Stimulated activated CD8-positive, alpha-beta memory T cell treated with anti-CD3 and anti-CD28 coated beads, Interleukin-12 subunit alpha, Interleukin-12 subunit beta, amount 100 ng/mL, for 1 hour (primary cell): ENCODE results near the gene SEC22A.

Experiments
- DNase-seq: peaks from one replicate; pipeline ENCODE4 v3.0.0-alpha.2; 2020; ENCODE audit warnings: low read depth

SEC22A gene

DNA sequence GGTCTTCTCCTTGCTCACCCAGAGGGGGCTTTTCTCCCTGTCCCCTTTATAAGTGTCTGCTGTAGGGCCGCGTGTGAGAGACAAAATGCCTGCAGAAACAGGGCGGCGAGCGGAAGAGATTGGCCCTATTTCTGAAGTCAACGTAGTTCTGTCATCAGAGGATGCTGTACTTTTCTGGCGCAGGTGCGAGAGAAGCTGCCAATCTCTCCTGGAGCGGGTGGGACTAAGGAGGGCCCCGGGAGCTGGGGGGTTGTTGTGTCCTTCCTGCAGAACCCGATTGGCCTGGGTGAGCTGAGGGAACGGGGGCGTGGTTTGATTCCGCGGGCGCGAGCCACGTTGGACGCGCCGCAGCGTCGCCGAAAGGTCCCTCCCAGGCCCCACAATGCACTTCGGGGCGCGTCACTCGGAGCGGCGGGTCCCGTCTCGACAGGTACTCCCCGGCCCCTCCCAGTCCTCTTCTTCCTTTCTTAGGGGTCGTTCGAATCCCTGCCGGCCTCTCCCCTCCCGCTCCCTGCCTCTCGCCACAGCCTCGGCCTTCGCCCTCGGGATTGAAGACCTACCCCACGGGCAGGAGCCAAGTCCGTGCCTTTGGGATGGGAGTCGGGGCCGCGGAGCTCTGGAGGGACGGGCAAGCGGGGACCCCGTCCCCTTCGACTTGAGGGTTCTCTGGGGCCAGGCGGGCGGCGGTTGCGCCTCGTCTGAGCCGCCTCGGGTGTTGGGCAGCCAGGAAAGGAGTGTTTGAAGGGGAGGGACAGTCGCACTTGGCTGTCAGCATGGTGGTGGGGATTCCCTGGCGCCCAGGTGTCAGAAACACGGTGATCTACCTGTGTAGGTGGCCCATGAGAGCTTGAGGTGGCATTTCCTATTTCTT is at the start of gene SEC22A:
Gene SEC22A (plus strand): TSS at position 387 of the 871 bp plus-strand sequence. CDS start 7,275 bp downstream, outside the sequence.
- peak; percentile 92 for DNase-seq

DNA sequence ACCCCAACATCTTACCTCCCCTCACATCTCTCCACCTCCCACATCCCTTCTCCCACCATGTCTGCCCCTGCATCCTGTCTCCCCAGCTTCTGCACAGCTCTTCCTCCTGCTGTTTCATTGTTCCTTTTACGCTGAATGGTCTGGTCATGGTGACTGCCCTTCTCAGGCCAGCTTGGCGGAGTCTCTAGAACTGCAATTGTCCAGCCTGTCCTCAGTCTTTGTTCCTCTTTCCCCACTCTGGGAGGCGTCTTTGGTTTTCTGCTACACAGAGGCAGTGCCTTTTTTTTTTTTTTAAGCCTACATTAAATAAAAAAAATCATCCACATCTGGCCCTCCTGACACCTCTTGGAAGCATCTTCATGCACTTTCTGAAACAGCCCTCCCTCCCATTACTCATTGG is 49.1 kb upstream of the SEC22A start:
- no peak for DNase-seq

DNA sequence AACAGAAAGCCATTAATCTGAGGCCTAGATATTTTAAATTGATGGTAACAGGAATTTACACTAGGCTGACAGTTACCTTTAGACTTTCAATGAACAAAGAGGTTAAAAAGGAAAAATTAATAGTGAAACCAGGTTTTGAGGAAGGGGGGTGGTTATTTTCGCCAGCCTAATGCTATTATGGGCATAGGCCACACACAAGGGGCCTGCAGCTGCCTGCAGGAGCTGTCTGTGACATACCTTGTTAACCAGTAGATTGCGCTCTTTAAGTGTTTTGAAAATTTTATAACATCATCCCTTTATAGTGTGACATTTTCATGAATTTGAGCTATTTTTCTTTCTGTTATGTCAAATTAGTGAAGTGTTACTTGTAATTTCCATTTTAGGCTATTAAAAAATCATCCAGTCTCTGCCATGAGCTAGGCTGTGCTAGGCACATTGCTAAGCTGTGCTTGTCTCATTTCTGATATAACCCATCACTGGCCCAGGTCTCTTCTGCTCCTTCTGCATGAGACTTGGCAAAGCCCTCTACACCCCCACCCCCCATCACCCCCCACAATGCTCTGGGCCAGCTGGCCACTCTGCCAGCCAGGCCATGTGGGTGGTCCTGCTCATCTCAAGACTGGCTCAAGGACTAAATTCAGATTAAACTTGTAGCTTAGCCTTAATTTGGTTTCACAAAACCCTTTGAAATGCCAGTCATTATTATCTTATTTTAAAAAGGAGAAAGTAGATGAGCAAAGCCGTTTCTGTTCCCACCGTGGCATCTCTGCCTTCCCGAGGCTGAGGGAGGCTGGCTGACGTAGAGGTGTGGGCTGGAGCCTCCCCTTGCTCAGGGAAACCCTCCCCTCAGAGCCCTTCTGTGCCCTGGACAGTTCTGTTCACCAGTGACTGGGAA is 48.4 kb upstream of the SEC22A start:
- no peak for DNase-seq

GRCh38 chr3:123154020-123154985 is 47.4 kb upstream of the SEC22A start:
- DNase-seq, result no peak

DNA sequence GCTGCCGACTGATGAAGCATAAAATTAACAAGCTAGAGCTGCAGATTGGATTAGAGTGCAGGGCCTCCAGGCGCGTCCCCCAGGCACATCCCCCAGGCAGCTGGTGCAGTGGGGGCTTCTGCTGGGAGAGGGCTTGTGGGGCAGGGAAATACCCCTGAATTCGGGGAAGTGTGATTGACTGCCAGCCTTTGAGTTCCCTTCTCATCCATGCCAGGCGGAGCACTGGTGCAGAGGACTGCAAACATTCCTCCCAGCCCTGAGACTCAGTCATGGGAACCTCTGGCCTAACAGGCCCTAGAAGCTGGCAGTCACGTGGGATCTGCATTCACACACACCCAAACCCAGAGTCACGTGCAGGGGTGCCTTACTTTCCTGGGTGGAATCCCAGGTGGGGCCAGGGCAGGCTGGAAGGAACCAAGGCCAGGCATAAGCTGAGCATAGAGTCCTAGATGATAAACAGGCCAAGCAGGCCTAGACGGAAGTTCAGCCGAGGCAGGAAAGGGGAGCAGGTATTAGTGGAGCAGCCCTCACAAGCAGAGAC is 46.2 kb upstream of the SEC22A start:
- no peak for DNase-seq

- no peak for DNase-seq
These were observed 45.3 kb upstream of the SEC22A start for GRCh38 chr3:123156276-123156995.

- no peak for DNase-seq
These were observed 44.5 kb upstream of the SEC22A start for GRCh38 chr3:123157209-123157597.

GRCh38 chr3:123157598-123158287 is 44.0 kb upstream of the SEC22A start:
- DNase-seq, result no peak

DNA sequence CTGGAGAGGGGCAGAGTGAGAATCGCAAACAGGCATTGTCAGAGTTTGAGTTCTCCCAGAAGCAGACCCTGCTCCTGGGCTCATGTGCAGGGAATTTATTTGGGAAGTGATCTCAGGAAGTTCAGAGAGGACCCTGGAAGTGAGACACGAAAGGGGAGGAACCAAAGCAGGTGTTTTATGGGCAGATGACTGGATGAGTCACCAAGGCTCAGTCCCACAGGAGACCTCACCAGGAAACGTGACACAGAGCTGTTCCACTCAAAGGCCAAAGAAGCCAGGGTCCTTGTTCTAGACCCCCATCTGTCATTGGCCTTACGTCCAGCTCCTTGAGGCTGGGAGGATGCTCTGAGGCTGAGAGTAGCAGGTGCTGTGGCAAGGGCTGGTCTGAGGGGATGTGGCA is 43.4 kb upstream of the SEC22A start:
- DNase-seq, result no peak

DNA sequence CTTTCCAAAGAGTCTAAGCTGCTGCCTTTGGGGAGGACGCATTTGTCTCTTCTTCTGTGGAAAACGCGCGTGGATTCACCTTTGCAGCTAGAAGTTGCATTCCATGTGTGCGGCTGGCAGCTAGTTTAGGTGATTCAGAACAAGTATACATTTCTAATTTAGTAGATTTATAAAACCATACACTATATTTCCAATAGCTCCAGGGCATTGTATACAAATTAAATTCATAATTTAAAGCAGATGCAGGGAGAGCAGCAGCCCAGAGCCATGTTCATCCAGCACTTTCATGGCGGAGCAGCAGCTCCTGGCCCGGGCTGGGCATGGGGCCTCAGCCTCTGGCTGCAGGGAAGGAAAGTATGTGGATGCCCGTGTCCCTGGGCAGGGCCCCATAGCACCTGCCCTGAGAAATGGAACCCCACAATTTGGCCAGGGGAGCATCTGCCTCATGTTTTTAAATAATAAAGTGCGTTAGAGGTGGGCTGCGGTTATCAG is 42.8 kb upstream of the SEC22A start:
- no peak for DNase-seq

DNA sequence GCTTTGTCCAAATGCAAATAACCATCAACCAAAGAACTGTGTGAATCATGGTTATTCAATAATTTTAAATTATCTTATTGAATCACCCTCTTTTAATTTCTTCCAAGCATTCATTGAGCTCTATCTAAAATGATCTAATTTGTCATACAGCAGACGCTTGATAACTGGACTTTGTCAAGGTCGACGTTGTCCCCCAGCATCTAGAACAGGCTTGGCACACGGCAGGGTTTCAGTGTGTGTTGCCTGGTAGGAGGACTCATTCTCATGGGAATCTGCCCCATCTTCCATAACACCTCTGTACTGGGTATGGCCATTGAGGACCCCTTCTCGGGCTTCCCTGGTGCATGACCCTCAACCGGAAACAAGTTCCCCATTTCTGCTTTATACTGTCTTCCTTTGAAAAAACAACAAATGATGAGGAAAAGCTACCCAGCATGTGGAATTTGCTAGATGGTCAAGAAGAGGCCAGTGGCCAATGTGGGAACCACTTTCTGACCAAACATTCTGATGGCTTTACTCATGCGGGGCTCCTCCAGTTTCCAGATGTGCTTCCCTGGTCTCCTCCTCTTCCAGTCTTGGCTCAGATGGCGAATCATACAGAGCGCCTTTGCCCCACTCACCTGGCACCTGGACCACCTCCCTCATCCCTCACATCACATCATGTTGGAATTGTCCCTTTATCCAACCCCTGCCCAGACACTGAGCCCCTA is 41.7 kb upstream of the SEC22A start:
- DNase-seq, result no peak

GRCh38 chr3:123161167-123161566 is 40.6 kb upstream of the SEC22A start:
- DNase-seq, result no peak

DNA sequence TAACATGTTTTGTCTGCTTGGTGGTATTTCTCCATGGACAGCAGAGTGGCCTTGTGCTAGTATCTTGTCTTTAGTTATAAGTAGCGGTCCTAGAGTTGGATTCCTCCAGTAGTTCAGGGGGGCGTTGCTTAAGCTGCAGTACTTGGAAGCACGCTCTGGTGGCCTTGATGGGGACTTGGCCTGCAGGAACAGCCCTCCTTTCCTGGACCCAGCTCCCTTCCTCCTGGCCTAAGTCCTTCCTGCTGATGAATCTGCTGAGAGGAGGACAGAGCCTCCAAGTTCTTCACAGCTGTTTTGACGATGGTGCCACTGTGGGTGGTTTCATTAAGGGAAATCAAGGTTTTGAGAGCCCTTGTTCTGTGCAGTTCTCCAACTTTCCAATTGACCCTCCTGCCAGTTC is 38.6 kb upstream of the SEC22A start:
- DNase-seq, result no peak

DNA sequence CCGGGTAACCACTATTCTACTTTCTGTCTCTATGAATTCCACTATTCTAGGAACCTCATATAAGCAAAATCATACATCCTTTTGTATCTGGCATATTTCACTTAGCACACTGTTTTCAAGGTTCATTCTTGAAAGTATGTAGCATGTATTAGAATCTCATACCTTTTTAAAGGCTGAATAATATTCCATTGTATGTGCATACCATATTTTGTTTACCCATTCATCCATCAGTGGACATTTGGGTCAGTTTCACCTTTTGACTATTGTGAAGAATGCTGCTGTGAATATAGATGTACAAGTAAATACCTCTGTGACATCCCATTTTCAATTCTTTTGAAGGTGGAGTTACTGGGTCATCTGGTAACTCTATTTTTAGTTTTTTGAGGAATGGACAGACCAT is 36.6 kb upstream of the SEC22A start:
- no peak for DNase-seq

GRCh38 chr3:123167686-123168085 is 34.1 kb upstream of the SEC22A start:
- DNase-seq, result no peak

- DNase-seq, result no peak
These were observed 33.6 kb upstream of the SEC22A start for GRCh38 chr3:123168122-123168521.

DNA sequence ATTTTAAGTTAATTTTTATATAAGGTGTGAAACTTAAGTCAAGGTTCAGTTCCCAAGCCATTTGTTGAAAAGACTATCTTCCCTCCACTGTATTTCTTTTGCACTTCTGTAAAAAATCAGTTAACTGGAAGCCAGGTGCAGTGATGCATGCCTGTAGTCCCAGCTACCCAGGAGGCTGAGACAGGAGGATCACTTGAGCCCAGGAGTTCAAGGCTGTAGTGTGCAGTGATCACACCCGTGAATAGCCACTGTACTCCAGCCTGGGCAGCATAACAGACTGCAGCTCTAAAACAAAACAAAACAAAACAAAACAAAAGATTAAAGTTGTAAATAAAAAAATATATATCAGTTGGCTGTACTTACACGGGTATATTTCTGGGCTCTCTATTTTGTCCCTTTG is 33.1 kb upstream of the SEC22A start:
- no peak for DNase-seq

DNA sequence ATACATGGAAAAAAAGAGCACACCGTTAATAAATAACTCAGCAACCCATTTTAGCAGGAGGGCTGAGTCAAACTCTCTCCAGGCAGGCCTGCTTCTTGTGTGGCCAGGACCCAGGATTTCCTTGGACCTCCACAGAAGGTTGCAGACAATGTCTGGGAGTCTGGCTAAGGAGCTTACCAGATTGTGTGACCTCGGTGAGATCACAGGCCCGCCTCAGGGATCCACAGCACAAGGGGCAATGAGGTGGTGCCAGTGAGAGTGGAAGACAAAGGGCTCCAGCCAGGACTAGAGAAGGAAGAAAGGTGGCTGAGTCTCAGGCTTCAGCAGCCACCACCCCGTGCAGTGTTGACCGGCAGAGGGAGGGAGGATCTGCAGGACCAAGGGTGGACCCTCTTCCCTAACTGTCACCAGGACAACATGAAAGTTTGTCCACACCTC is 32.2 kb upstream of the SEC22A start:
- DNase-seq, result no peak

DNA sequence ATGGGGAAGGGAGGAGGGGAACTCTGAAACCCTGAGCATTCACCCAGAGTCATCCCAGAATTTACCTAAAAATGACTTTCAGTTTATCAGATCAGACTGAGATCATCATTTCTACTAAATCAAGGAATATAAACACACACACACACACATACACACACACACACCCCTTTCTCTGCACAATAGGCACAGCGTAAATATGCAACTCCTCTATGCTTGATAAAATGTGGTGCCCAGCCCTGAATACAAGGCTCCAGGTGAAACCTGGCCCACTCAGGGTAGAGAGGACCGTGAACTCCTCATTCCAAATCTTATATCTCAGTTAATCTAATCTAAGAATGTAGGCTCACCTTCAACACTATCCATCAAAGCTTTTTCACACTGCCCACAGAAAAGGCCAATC is 31.8 kb upstream of the SEC22A start:
- no peak for DNase-seq
